GM18951 (cell line): Measurements from ENCODE around the gene OTUD6A.

Experiments used
- POLR2A ChIP-seq: IDR thresholded peaks from 4 replicates; pipeline ENCODE4 v1.6.1; 2011; ENCODE audit warnings: mild to moderate bottlenecking; ENCODE audit not compliant: insufficient read length, insufficient read depth; ENCODE audit errors: extremely low read depth
- in situ Hi-C: fragments of 300-500 bp; cut with MboI; formaldehyde crosslinking; loops from one replicate; pipeline ENCODE4 v1.12.0; 2022; ENCODE audit warnings: low sequenced_read_pairs, mixed read lengths, inconsistent platforms; ENCODE audit not compliant: unreplicated experiment

The OTUD6A gene

GRCh38 chrX:70062076-70062475 lies at the start of gene OTUD6A:
TSS of gene OTUD6A (plus strand) at chrX:70062457. CDS start at chrX:70062525, 68 bp downstream.
- in situ Hi-C loops = no loop called here
- TF ChIP-seq POLR2A = no peak

- TF ChIP-seq POLR2A = no peak
- in situ Hi-C loops = no loop called here
Measured at GRCh38 chrX:70012756-70013155, 49.5 kb upstream of the OTUD6A start.

GRCh38 chrX:70013466-70014381 lies 48.5 kb upstream of the OTUD6A start:
- no peak for TF ChIP-seq POLR2A
- in situ Hi-C loops = no loop called here

- no peak for TF ChIP-seq POLR2A
- in situ Hi-C loops = no loop called here
Measured at GRCh38 chrX:70016513-70016912, 45.7 kb upstream of the OTUD6A start.

GRCh38 chrX:70022616-70023015 lies 39.6 kb upstream of the OTUD6A start:
- no peak for TF ChIP-seq POLR2A

GRCh38 chrX:70025464-70025863 lies 36.8 kb upstream of the OTUD6A start:
- in situ Hi-C loops = no loop called here
- TF ChIP-seq POLR2A = no peak

More at GRCh38 chrX:70022616-70023015, 39.6 kb upstream of the OTUD6A start:
- in situ Hi-C loops = no loop called here

- in situ Hi-C loops = no loop called here
- TF ChIP-seq POLR2A = no peak
Measured at GRCh38 chrX:70026112-70026850, 36.0 kb upstream of the OTUD6A start.

GRCh38 chrX:70026851-70027200 lies 35.4 kb upstream of the OTUD6A start:
- no peak for TF ChIP-seq POLR2A
- in situ Hi-C loops = no loop called here

GRCh38 chrX:70029863-70030262 lies 32.4 kb upstream of the OTUD6A start:
- in situ Hi-C loops = no loop called here

GRCh38 chrX:70030301-70030767 lies 31.9 kb upstream of the OTUD6A start:
- no peak for TF ChIP-seq POLR2A
- in situ Hi-C loops = no loop called here

More at GRCh38 chrX:70029863-70030262, 32.4 kb upstream of the OTUD6A start:
- no peak for TF ChIP-seq POLR2A

- in situ Hi-C loops = no loop called here
- TF ChIP-seq POLR2A = no peak
Measured at GRCh38 chrX:70032792-70033191, 29.5 kb upstream of the OTUD6A start.

GRCh38 chrX:70033348-70034051 lies 28.8 kb upstream of the OTUD6A start:
- in situ Hi-C loops = no loop called here

GRCh38 chrX:70034646-70035045 lies 27.6 kb upstream of the OTUD6A start:
- in situ Hi-C loops = no loop called here
- TF ChIP-seq POLR2A = no peak

More at GRCh38 chrX:70033348-70034051, 28.8 kb upstream of the OTUD6A start:
- no peak for TF ChIP-seq POLR2A
